Omental fat pad (tissue), 4 donors: ENCODE data around the gene E2F2. TPM values are rescaled to one million over a fixed set of nuclear protein-coding genes. Genes with fewer than 3 reads are reported as not detected.

Experiments
- ATAC-seq: fragments of 150-250 bp; one replicate; pipeline ENCODE4 v1.9.1; 2016; ENCODE audit warnings: mild to moderate bottlenecking, moderate library complexity; ENCODE audit not compliant: low FRiP score
- DNase-seq: peaks from one replicate; pipeline ENCODE4 v3.0.0-alpha.2; 2019; ENCODE audit warnings: low spot score
- CTCF ChIP-seq, 3 donors: fragments of 450-650 bp; IDR thresholded peaks; one replicate each; pipeline ENCODE4 v1.5.1; 2016 to 2017; ENCODE audit warnings: antibody characterized with exemption in 3 of 3, mild to moderate bottlenecking in 3 of 3, moderate library complexity in 2 of 3
- total RNA-seq, 4 donors: library from RNA; depleted of rRNA; stranded (reverse); fragments of >200 nt; gene quantifications; one replicate each; pipeline ENCODE4 v1.1.0, GENCODE V29; 2016

The E2F2 gene
- total RNA-seq, 4 donors from 2014 or later, result 0.31 to 1.5 (median 0.46) TPM

- no peak for TF ChIP-seq CTCF (IDR thresholded peaks at IDR 0.05)
- ATAC-seq (no peak), DNase-seq (no peak)
Observed at GRCh38 chr1:23567996-23568607, 37.1 kb upstream of the E2F2 start.

DNA sequence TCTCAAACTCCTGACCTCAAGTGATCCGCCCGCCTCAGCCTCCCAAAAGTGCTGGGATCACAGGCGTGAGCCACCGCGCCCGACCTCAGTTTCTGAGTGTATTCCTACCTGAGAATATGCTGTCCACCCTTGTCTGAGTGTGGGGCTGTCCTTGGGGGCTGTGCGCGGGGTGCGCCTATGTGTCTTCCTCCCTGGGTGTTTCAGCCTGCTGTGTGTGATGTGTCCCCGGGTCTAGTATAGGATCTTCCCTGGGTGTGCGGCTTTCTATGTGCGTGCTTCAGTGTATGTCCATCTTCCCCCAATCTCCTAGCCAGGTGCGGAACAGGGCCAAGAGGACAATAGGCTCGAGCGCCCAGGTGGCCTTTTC lies 36.6 kb upstream of the E2F2 start:
- no peak for TF ChIP-seq CTCF (IDR thresholded peaks at IDR 0.05)
- no peak for DNase-seq
- ATAC-seq, result no peak

DNA sequence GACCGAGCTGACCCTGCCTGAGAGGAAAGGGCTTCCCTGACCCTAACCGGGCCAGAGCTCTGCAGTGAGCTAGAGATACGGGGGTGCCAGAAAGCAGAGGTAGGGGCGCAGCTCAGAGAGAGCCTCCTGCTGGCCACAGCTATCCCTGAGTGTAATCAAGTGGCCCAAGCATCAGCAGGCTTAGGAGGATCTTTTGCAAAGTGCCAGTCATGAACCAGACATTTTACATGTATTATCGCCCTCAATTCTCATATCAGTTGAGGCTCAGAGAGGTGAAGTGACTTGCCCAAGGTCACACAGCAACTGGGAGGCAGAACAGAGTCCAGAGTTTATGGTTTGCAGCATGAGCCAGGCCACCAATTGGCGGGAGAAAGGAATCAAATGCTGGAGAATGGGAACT lies 35.3 kb upstream of the E2F2 start:
- DNase-seq, result no peak
- TF ChIP-seq CTCF (IDR thresholded peaks at IDR 0.05), result no peak
- ATAC-seq, result no peak

- no peak for DNase-seq
- no peak for ATAC-seq
- TF ChIP-seq CTCF (IDR thresholded peaks at IDR 0.05), result no peak
Observed at GRCh38 chr1:23565776-23566175, 34.7 kb upstream of the E2F2 start.

- ATAC-seq, result no peak
- TF ChIP-seq CTCF (IDR thresholded peaks at IDR 0.05), result no peak
- DNase-seq, result no peak
Observed at GRCh38 chr1:23564529-23565122, 33.6 kb upstream of the E2F2 start.

GRCh38 chr1:23563755-23564374 lies 32.8 kb upstream of the E2F2 start:
- TF ChIP-seq CTCF (IDR thresholded peaks at IDR 0.05), result no peak
- ATAC-seq (no peak), DNase-seq (no peak)

- no peak for TF ChIP-seq CTCF (IDR thresholded peaks at IDR 0.05)
- ATAC-seq (no peak), DNase-seq (no peak)
Observed at GRCh38 chr1:23563003-23563402, 32.0 kb upstream of the E2F2 start.
